ENCODE measurements around the gene COQ4. TPM values are rescaled to one million over a fixed set of nuclear protein-coding genes. Genes with fewer than 3 reads are reported as not detected.

Gene COQ4
- total RNA-seq, 1 experiment from 2014 or later = 45.3 TPM

GRCh38 chr9:128383007-128383753 is 60.5 kb downstream of the COQ4 start:
- DNase-seq (ENCODE audit: low spot score) (peak; percentile 69), ATAC-seq (peak; percentile 83)
- Mint-ChIP-seq H3K9me3 (no peaks in the 10 kb centered on the region), H3K27me3 (ENCODE audit: low read depth) (peaks cover 84% of the 10 kb centered on the region), H3K4me1 (peaks cover 56% of the 10 kb centered on the region), H3K4me3 (peak overlapping the region; percentile 28), H3K36me3 (peaks cover 24% of the 10 kb centered on the region), H3K27ac (no peak overlapping the region)
- CTCF ChIA-PET = interaction anchor here (0.6 to 3.4 kb wide), 19 partner anchors 10 to 641 kb away, joined by 3 to 49 read pairs (median 5); partner anchors contain the start of genes CERCAM and URM1
- TF ChIP-seq CDX4 (CRISPR knock-in tag; IDR thresholded peaks at IDR 0.05; ENCODE audit: borderline replicate concordance) (no peak), ATF1 (CRISPR knock-in tag; IDR thresholded peaks at IDR 0.05) (no peak), ATF3 (CRISPR knock-in tag; conservative IDR thresholded peaks at IDR 0.05) (no peak), FOXP4 (CRISPR knock-in tag; IDR thresholded peaks at IDR 0.05) (0 out of 2 replicates have a peak, but pooled peaks have one; percentile 11), ZNF317 (CRISPR knock-in tag; IDR thresholded peaks at IDR 0.05; ENCODE audit: borderline replicate concordance, low read depth) (no peak)
- POLR2A ChIA-PET = interaction anchor here (0.5 to 1.9 kb wide), 9 partner anchors 12 to 1355 kb away, joined by 3 to 23 read pairs (median 4); partner anchors contain the start of genes GOLGA2, SWI5 and URM1

Other genes starting within 250 kb of the COQ4 start
- gene PTGES2, start 195.1 kb upstream of the COQ4 start, total RNA-seq (2021) = 96.2 to 118 TPM (median 98.4 TPM) in 3 replicates
- gene LCN2, start 173.4 kb upstream of the COQ4 start, total RNA-seq (2021) = 1.0 to 3.0 TPM (median 1.3 TPM) in 3 replicates
- 77.1 to 86.9 TPM (median 86.6 TPM) in 3 replicates for gene BBLN, start 162.6 kb upstream of the COQ4 start, total RNA-seq (2021)
- gene CIZ1, start 131.3 kb upstream of the COQ4 start, total RNA-seq (2021) = 86.1 to 90.6 TPM (median 90.2 TPM) in 3 replicates
- gene DNM1, start 119.5 kb upstream of the COQ4 start, total RNA-seq (2021) = 79.0 to 105 TPM (median 92.4 TPM) in 3 replicates
- gene GOLGA2, start 46.8 kb upstream of the COQ4 start, total RNA-seq (2021) = 54.7 to 66.3 TPM (median 58.8 TPM) in 3 replicates
- gene SWI5, start 46.6 kb upstream of the COQ4 start, total RNA-seq (2021) = 26.2 to 32.0 TPM (median 31.7 TPM) in 3 replicates
- 33.1 to 35.0 TPM (median 33.2 TPM) in 3 replicates for gene TRUB2, start 392 bp upstream of the COQ4 start, total RNA-seq (2021)
- gene SLC27A4, start 17.7 kb downstream of the COQ4 start, total RNA-seq (2021) = 20.8 to 23.8 TPM (median 21.2 TPM) in 3 replicates
- gene URM1, start 48.5 kb downstream of the COQ4 start, total RNA-seq (2021) = 52.0 to 67.9 TPM (median 54.3 TPM) in 3 replicates
- 13.7 to 15.9 TPM (median 15.2 TPM) in 3 replicates for gene CERCAM, start 98.0 kb downstream of the COQ4 start, total RNA-seq (2021)
- gene ODF2, start 133.2 kb downstream of the COQ4 start, total RNA-seq (2021) = 29.3 to 31.9 TPM (median 29.9 TPM) in 3 replicates
- gene GLE1, start 181.9 kb downstream of the COQ4 start, total RNA-seq (2021) = 19.0 to 19.7 TPM (median 19.3 TPM) in 3 replicates
- gene SPTAN1, start 229.7 kb downstream of the COQ4 start, total RNA-seq (2021) = 213 to 255 TPM (median 224 TPM) in 3 replicates